GM19397 (cell line): ENCODE measurements around the gene DPPA3.
"Not testable (repeated sequence)": the region's sequence is repeated elsewhere in the genome, so short reads cannot be mapped to it uniquely, and the experiment has no call there.

Experiments
- ATAC-seq: cut with Tn5 transposase; IDR thresholded peaks from one replicate; pipeline ENCODE4 v1.9.1; 2021; ENCODE audit warnings: mild to moderate bottlenecking, moderate library complexity; ENCODE audit not compliant: unreplicated experiment

Gene DPPA3

GRCh38 chr12:7729746-7730145 lies 18.5 kb downstream of the DPPA3 start:
- ATAC-seq, result no peak

GRCh38 chr12:7730984-7731383 lies 19.8 kb downstream of the DPPA3 start:
- not testable (repeated sequence) for ATAC-seq

- ATAC-seq, result no peak
Measured at GRCh38 chr12:7731486-7731885, 20.3 kb downstream of the DPPA3 start.

- no peak for ATAC-seq
Measured at GRCh38 chr12:7732993-7733392, 21.8 kb downstream of the DPPA3 start.

GRCh38 chr12:7747246-7747645 lies 36.0 kb downstream of the DPPA3 start, which contains the start of gene CLEC4C:
Gene CLEC4C, minus strand, starts transcription at chr12:7747375. Its CDS starts 27 bp downstream, at chr12:7747348.
- ATAC-seq, result no peak

- ATAC-seq, result no peak
Measured at GRCh38 chr12:7748852-7749251, 37.6 kb downstream of the DPPA3 start.

GRCh38 chr12:7749442-7749841 lies 38.2 kb downstream of the DPPA3 start:
- no peak for ATAC-seq

- no peak for ATAC-seq
Measured at GRCh38 chr12:7750350-7750749, 39.1 kb downstream of the DPPA3 start.

GRCh38 chr12:7751394-7751793 lies 40.2 kb downstream of the DPPA3 start:
- ATAC-seq, result no peak

GRCh38 chr12:7751941-7752922 lies 41.0 kb downstream of the DPPA3 start:
- ATAC-seq, result not testable (repeated sequence)

GRCh38 chr12:7755668-7756067 lies 44.4 kb downstream of the DPPA3 start:
- not testable (repeated sequence) for ATAC-seq

GRCh38 chr12:7756993-7757392 lies 45.8 kb downstream of the DPPA3 start:
- ATAC-seq, result no peak

- ATAC-seq, result no peak
Measured at GRCh38 chr12:7758766-7759140, 47.5 kb downstream of the DPPA3 start.
